ENCODE data around the gene RAB9A. TPM values are rescaled to one million over a fixed set of nuclear protein-coding genes. Genes with fewer than 3 reads are reported as not detected.
"Not testable (repeated sequence)": the region's sequence is repeated elsewhere in the genome, so short reads cannot be mapped to it uniquely, and the experiment has no call there.

RAB9A gene
- total and polyA plus RNA-seq, 4 donors: 9.0 to 22.9 (median 12.0) TPM

DNA sequence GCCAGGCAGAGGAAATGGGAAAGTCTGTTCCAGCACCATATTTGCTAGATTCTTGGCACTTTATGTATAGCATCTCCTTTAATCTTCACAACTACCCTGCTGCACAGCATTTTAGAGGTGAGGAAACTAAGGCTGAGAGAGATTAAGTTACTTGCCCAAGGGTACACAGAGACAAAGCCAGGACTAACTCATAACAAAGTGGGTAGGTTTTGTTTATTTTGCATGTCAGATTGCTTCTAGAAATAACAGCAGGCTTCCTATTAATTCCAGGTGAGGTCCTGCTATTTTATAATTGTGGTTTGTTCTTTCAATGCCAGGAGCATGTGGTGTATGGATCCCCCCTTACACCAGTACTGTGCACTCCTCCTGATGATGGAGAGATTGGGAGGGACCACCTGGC, 21.0 kb upstream of the RAB9A start (continued):
- TF ChIP-seq FOXA2 (IDR thresholded peaks at IDR 0.05): no peak
- no peak for TF ChIP-seq GABPA (IDR thresholded peaks at IDR 0.05 in 1 of 2, conservative IDR thresholded peaks at IDR 0.05 in 1 of 2)
- TF ChIP-seq, protein P1, sequence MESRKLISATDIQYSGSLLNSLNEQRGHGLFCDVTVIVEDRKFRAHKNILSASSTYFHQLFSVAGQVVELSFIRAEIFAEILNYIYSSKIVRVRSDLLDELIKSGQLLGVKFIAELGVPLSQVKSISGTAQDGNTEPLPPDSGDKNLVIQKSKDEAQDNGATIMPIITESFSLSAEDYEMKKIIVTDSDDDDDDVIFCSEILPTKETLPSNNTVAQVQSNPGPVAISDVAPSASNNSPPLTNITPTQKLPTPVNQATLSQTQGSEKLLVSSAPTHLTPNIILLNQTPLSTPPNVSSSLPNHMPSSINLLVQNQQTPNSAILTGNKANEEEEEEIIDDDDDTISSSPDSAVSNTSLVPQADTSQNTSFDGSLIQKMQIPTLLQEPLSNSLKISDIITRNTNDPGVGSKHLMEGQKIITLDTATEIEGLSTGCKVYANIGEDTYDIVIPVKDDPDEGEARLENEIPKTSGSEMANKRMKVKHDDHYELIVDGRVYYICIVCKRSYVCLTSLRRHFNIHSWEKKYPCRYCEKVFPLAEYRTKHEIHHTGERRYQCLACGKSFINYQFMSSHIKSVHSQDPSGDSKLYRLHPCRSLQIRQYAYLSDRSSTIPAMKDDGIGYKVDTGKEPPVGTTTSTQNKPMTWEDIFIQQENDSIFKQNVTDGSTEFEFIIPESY (IDR thresholded peaks at IDR 0.05): no peak
- no peak for TF ChIP-seq HNF4A (conservative IDR thresholded peaks at IDR 0.05)
- TF ChIP-seq JUND (IDR thresholded peaks at IDR 0.05): no peak
- TF ChIP-seq SP1 (IDR thresholded peaks at IDR 0.05): no peak

DNA sequence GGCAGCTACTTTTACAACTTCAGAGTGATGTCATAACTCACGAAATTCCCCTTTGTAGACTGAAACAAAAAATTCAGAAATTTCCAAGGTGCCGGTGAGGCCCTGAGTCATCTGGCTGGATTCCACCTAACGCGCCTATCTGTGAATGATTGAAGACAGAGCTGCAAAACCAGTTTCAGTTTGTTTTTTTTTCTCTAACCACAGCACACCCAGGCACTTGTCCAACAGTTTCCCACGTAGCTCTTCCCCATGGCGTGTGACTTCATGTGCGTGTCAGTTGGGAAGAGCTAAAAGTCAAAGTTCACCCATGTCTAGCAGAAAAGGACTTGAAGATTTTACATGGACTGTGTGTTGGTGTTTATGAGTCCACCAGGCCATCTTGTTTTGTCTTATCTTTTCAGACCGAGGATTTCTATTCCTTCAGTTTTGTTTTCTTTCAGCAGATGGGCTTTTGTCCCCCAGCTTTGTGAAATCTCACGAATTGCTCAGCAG, 19.6 kb upstream of the RAB9A start:
- Histone ChIP-seq H3K27me3 (ENCODE audit: control insufficient read depth in 4 of 4, insufficient read depth in 4 of 4, low read length in 3 of 4) (no peaks in the 10 kb centered on the region), H3K4me1 (ENCODE audit: control insufficient read depth in 4 of 4, insufficient read depth in 4 of 4, low read length in 3 of 4) (peaks cover 0 to 2% (median 0%) of the 10 kb centered on the region in 4 donors), H3K27ac (ENCODE audit: low read depth in 1 of 2, low read length in 2 of 2) (peak overlapping the region; percentile 54 to 66), H3K4me3 (ENCODE audit: low read depth in 1 of 3, low read length in 3 of 3) (no peak overlapping the region), H3K36me3 (ENCODE audit: control insufficient read depth in 4 of 4, insufficient read depth in 3 of 4, low read depth in 1 of 4, low read length in 3 of 4) (no peaks in the 10 kb centered on the region), H3K9ac (ENCODE audit: low read depth in 1 of 2, low read length in 2 of 2) (peak overlapping the region in 1 of 2 donors; percentile 39), H3K9me3 (ENCODE audit: control insufficient read depth in 4 of 4, low read length in 3 of 4) (peaks cover 0 to 3% (median 0%) of the 10 kb centered on the region in 4 donors)
- 13% methylated on average over 9 of the region's 9 CpGs for WGBS
- DNase-seq (ENCODE audit: low spot score): no peak
- TF ChIP-seq YY1 (IDR thresholded peaks at IDR 0.05) (peak; percentile 75), NR2F2 (IDR thresholded peaks at IDR 0.05) (peak; percentile 32), HNF4A (conservative IDR thresholded peaks at IDR 0.05) (peak; percentile 69 to 80), HNF4G (IDR thresholded peaks at IDR 0.05) (no peak), EGR1 (IDR thresholded peaks at IDR 0.05; ENCODE audit: low read depth in 2 of 2) (no peak), SP1 (IDR thresholded peaks at IDR 0.05) (peak; percentile 78), JUND (IDR thresholded peaks at IDR 0.05) (peak; percentile 71 to 83), FOXA2 (IDR thresholded peaks at IDR 0.05) (no peak), RAD21 (IDR thresholded peaks at IDR 0.05) (no peak), TAF1 (conservative IDR thresholded peaks at IDR 0.05) (no peak), FOXA1 (IDR thresholded peaks at IDR 0.05) (no peak), GABPA (IDR thresholded peaks at IDR 0.05 in 1 of 2, conservative IDR thresholded peaks at IDR 0.05 in 1 of 2) (peak in 1 of 2 donors; percentile 25), RXRA (IDR thresholded peaks at IDR 0.05) (peak; percentile 38 to 63)
- TF ChIP-seq, protein P2, sequence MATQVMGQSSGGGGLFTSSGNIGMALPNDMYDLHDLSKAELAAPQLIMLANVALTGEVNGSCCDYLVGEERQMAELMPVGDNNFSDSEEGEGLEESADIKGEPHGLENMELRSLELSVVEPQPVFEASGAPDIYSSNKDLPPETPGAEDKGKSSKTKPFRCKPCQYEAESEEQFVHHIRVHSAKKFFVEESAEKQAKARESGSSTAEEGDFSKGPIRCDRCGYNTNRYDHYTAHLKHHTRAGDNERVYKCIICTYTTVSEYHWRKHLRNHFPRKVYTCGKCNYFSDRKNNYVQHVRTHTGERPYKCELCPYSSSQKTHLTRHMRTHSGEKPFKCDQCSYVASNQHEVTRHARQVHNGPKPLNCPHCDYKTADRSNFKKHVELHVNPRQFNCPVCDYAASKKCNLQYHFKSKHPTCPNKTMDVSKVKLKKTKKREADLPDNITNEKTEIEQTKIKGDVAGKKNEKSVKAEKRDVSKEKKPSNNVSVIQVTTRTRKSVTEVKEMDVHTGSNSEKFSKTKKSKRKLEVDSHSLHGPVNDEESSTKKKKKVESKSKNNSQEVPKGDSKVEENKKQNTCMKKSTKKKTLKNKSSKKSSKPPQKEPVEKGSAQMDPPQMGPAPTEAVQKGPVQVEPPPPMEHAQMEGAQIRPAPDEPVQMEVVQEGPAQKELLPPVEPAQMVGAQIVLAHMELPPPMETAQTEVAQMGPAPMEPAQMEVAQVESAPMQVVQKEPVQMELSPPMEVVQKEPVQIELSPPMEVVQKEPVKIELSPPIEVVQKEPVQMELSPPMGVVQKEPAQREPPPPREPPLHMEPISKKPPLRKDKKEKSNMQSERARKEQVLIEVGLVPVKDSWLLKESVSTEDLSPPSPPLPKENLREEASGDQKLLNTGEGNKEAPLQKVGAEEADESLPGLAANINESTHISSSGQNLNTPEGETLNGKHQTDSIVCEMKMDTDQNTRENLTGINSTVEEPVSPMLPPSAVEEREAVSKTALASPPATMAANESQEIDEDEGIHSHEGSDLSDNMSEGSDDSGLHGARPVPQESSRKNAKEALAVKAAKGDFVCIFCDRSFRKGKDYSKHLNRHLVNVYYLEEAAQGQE (IDR thresholded peaks at IDR 0.05): peak; percentile 46
- TF ChIP-seq, protein P1 (IDR thresholded peaks at IDR 0.05): peak; percentile 75
- TF ChIP-seq, protein P3, sequence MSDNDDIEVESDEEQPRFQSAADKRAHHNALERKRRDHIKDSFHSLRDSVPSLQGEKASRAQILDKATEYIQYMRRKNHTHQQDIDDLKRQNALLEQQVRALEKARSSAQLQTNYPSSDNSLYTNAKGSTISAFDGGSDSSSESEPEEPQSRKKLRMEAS (IDR thresholded peaks at IDR 0.05): no peak
- TF ChIP-seq, protein P4, sequence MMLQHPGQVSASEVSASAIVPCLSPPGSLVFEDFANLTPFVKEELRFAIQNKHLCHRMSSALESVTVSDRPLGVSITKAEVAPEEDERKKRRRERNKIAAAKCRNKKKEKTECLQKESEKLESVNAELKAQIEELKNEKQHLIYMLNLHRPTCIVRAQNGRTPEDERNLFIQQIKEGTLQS (IDR thresholded peaks at IDR 0.05): no peak
- TF ChIP-seq, protein P5, sequence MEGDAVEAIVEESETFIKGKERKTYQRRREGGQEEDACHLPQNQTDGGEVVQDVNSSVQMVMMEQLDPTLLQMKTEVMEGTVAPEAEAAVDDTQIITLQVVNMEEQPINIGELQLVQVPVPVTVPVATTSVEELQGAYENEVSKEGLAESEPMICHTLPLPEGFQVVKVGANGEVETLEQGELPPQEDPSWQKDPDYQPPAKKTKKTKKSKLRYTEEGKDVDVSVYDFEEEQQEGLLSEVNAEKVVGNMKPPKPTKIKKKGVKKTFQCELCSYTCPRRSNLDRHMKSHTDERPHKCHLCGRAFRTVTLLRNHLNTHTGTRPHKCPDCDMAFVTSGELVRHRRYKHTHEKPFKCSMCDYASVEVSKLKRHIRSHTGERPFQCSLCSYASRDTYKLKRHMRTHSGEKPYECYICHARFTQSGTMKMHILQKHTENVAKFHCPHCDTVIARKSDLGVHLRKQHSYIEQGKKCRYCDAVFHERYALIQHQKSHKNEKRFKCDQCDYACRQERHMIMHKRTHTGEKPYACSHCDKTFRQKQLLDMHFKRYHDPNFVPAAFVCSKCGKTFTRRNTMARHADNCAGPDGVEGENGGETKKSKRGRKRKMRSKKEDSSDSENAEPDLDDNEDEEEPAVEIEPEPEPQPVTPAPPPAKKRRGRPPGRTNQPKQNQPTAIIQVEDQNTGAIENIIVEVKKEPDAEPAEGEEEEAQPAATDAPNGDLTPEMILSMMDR (IDR thresholded peaks at IDR 0.05; ENCODE audit: low read depth, low read length, missing input control): no peak

DNA sequence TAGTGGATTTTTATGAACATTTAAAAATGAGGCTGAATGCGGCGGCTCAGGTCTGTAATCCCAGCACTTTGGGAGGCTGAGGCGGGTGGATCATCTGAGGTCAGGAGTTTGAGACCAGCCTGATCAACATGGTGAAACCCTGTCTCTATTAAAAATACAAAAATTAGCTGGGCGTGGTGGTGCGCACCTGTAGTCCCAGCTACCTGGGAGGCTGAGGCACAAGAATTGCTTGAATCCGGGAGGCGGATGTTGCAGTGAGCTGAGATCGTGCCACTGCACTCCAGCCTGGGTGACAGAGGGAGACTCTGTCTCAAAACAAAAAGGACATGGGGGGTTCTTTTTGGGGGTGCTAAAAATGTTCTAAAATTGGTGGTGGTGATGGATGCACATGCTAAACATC, 19.2 kb upstream of the RAB9A start:
- H3K9ac ChIP-seq (ENCODE audit: low read depth in 1 of 2, low read length in 2 of 2); H3K4me3 ChIP-seq (ENCODE audit: low read depth in 1 of 3, low read length in 3 of 3); H3K36me3 ChIP-seq (ENCODE audit: control insufficient read depth in 4 of 4, insufficient read depth in 3 of 4, low read depth in 1 of 4, low read length in 3 of 4); H3K9me3 ChIP-seq (ENCODE audit: control insufficient read depth in 4 of 4, low read length in 3 of 4); H3K27me3 ChIP-seq (ENCODE audit: control insufficient read depth in 4 of 4, insufficient read depth in 4 of 4, low read length in 3 of 4); DNase-seq (ENCODE audit: low spot score); H3K4me1 ChIP-seq (ENCODE audit: control insufficient read depth in 4 of 4, insufficient read depth in 4 of 4, low read length in 3 of 4): not testable (repeated sequence)
- WGBS: 90% methylated on average over 8 of the region's 8 CpGs
- H3K27ac ChIP-seq (ENCODE audit: low read depth in 1 of 2, low read length in 2 of 2): peak overlapping the region; percentile 54 to 66
